ENCODE data around the gene C1orf116.

C1orf116 gene

DNA sequence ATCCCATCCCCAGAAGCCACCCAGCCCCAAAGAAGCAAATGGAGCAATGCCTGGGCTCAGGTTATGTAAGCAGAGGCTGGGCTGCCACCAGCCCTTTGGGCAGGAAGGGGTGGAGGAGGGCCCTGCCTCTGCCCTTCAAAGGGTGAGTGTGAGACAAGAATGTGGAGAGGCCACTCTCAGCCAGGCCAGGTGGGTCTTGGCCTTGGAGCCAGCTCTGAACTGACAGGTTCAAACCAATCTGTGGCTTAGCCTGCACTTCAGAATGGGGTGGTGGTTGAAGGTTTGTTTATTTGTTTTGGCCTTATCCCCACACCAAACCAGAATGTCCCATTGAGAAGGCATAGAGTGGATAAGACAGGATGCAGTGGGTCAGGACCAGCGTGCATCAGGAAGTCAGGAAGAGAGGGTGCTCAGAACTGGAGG is 29.8 kb downstream of the C1orf116 start:
- in situ Hi-C loops (cut with HindIII; ENCODE audit: low sequenced_read_pairs), result no loop called here

DNA sequence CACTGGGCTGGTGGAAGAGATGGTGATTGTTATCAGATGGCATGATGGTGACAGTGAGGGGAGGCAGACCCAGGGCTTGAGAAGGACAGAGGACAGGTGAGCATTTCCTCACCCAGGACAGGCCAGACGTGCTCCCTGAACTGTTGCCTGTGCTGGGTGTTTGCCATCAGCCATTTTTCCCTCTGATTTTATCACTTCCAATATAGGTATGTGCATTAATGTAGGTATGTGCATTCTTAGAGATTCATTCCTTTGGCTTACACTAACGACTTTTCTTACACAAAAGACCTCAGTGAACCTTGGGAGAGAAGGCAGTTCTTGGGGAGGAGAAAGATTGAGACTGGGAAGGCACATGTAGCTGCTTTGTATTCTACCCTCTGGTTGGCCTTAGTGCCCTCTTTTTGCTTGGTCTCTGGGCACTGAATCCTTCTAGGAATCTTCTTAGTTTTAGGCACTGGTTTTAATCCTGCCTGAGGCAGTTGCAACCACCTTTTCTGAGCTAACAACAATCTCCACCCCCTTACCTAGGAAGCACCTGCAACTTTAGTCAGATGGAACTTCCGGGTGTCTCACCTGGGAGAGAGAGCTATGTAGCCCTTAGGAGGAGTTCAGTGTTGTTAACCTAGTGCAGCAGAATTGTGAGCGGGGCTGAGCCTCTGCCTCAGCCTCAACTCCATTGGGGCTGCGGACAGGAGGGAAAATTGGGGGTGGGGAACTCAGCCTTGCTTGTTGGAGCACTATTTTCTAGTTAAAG is 30.9 kb downstream of the C1orf116 start:
- in situ Hi-C loops (cut with HindIII; ENCODE audit: low sequenced_read_pairs), result no loop called here

DNA sequence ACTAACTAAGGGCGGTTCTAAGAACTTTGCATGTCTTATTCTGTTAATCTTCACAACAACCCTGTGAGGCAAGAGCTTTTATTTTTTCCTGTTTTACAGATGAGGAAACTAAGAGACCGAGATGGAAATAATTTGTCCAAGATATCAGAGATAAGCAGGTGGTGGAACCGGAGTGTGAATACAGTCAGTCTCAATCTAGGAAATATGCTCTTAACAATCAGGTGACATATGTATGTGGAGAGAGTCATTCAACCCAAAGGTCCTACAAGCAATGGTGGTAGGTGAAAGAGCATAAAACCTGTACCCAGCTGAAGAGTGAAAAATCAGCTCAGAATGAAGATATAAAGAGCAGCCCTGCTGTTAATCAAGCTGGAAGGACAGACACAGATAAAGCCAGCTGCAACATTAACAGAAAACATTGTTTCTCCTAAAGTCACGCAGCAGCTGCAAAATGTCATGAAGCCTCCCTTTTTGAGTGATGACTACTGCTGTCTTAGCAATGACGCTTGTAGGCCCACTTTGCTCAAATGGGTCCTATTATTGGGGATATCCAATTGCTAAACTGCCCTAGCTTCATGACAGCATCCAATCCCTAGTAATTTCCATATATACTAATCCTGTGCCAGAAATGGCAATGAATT is 31.8 kb downstream of the C1orf116 start:
- in situ Hi-C loops (cut with HindIII; ENCODE audit: low sequenced_read_pairs), result no loop called here

DNA sequence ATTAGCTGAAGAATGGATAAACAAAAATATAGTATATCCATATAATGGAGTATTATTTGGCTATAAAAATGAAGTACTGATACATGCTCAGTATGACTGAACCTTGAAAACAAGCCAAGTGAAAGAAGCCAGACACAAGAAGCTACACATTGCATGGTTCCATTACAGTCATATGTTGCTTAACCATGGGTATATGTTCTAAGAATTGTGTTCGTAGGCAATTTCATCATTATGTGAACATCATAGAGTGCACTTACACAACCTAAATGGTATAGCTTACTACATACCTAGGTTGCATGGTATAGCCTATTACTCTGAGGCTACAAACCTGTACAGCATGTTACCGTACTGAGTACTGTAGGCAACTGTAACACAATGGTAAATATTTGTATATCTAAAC is 33.7 kb downstream of the C1orf116 start:
- in situ Hi-C loops (cut with HindIII; ENCODE audit: low sequenced_read_pairs), result no loop called here

DNA sequence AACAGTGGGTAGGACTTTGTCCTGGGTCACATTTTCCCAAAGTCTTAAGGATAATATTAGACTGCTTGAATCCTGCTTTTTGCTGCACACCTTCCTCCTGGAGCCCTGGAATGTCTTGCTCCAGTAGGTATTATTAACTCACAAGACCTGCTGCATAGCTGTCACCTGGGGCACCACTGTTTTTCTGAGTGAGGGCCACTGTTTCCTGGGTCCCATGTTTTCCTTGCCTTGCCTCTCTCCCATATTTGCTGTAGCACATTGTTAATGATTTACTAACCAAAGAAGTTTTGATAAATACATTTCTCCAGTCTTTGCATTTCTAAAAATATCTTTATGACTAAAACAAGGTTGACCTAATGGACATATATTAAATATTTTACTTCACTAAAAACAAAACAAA is 39.8 kb downstream of the C1orf116 start:
- in situ Hi-C loops (cut with HindIII; ENCODE audit: low sequenced_read_pairs), result no loop called here

DNA sequence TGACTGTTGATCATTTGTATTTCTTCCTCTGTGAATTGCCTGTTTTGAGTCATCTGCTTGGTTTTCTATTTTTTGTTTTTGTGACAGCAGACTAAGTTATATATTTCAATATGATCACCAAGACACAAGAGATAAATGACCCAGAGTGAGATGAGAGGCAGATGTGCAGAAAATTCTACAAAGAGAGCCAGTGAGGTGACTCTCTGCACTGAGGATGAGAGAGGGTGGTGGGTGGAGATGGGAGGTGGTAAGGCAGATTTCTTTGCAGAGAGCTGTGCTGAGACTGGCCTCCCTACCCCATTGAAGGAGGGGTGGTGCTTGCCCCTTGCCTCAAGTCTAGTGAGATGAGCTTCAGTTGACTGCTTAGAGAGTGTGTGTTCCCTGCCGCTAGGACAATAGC is 44.7 kb downstream of the C1orf116 start:
- in situ Hi-C loops (cut with HindIII; ENCODE audit: low sequenced_read_pairs), result loop anchor here (5.0 kb wide), 1 partner anchor 84 kb away; no protein-coding TSS in a partner anchor

DNA sequence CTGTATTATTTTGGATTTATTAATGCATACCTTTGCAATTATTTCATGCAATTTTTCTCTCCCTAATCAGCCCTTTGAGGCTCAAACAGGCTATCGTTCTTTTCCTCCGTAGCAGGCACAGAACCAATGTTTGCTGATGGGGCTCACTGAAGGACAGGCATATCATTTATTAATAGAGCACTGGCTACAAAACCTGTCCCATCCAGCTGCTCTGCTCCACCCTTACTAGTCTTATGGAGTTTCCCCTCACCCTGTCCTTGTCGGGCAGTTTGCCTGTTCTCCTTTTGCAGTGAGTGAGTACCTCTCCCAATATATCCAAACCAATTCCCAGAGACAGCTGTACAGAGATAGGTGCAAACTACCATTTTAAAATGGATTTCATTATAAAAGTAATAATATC is 45.7 kb downstream of the C1orf116 start:
- in situ Hi-C loops (cut with HindIII; ENCODE audit: low sequenced_read_pairs), result loop anchor here (5.0 kb wide), 1 partner anchor 85 kb away; no protein-coding TSS in a partner anchor

DNA sequence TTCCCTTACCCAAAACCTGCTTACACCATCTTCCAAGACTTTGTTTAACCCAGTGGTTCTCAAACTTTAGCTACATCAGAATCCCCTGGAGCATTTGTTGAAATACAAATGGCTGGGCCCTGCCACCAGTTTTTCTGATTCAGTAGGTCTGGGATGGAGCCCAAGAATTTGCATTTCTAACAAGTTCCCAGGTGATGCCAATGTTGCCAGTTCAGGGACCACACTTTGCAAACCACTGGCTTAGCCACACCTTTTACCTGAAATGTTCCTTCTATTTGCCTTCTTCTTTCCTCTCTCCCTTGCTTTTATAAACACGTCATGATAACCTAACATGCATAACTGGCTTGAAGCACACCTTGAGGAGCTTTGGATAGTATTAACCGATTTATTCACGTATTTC is 46.2 kb downstream of the C1orf116 start:
- in situ Hi-C loops (cut with HindIII; ENCODE audit: low sequenced_read_pairs), result loop anchor here (5.0 kb wide), 1 partner anchor 86 kb away; no protein-coding TSS in a partner anchor

DNA sequence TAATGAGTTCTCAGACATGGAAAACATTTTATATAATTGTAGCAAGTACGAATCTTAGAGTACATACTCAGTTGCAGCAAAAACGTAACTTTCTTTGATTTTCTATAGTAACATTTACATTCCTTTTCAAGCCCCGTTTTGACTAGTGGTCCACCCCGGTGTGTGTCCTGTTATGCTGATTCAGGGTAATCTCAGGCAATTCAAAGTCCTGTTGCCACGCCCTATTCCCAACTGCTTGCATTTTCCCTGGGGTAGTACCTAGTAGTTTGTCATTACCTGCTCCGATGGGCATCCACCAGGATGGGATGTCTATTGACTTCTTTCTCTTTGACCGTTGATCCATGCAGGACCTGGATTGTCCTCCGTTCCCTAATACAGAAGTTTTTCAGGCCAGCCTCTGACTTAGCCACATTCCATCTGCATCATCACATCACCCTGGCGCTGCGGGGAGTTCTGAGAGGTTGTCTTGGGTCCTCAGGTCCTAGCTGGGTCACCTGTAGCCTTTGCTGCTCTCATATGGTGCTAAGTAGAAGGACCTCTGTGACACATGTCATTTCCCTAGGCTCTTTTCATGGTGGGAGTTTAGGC is 47.3 kb downstream of the C1orf116 start:
- in situ Hi-C loops (cut with HindIII; ENCODE audit: low sequenced_read_pairs), result loop anchor here (5.0 kb wide), 1 partner anchor 87 kb away; no protein-coding TSS in a partner anchor

DNA sequence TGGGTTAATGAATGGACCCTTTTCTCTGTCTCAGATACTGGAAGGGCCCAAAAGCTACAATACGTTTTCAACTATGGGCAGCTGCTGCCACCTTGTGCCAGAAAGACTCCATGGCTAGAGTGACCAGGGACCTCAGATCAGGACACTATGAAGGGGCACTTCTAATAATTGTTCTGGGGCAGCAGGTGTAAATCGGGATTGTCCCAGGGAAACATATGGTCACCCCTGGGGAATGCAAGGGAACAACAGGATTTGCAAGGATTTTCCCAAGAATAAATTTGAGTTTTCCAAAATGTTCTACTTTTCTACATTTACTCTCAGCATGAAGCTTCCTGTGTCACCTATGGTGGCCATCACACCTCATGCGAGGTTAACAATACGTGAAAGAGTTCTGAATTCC is 50.3 kb downstream of the C1orf116 start:
- in situ Hi-C loops (cut with HindIII; ENCODE audit: low sequenced_read_pairs), result loop anchor here (5.0 kb wide), 1 partner anchor 65 kb away; no protein-coding TSS in a partner anchor

DNA sequence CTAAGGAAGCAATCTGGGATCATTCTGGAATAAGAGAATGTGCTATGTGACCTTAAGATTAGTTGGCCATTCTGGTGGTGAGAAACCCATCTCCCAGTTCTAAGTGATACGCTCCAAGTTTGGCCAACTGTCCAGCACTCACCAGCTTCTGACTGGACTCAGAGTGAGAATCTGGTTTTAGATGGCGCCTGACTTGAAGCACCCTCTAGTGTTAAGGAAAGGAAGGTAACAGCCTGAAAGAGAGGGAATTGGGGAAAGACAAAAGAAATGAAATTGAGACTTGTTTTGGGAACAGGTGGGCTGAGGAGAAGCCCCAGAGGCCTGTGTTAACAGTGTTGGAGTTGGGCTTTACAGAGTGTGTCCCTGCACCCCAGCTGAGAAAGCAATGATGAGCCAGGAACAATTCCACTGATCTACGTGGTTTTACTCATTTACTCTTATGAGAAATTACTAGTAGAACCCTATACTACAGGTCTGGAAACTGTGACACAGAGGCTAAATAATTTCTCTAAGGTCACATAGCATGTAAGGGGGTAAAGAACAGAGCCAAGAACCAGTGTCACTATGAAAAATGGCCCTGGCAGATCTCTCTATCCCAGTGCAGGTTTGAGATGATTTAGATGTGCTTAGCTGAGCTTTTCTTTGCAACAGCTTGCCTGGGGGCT is 53.0 kb downstream of the C1orf116 start:
- in situ Hi-C loops (cut with HindIII; ENCODE audit: low sequenced_read_pairs), result loop anchor here (5.0 kb wide), 1 partner anchor 62 kb away; no protein-coding TSS in a partner anchor

DNA sequence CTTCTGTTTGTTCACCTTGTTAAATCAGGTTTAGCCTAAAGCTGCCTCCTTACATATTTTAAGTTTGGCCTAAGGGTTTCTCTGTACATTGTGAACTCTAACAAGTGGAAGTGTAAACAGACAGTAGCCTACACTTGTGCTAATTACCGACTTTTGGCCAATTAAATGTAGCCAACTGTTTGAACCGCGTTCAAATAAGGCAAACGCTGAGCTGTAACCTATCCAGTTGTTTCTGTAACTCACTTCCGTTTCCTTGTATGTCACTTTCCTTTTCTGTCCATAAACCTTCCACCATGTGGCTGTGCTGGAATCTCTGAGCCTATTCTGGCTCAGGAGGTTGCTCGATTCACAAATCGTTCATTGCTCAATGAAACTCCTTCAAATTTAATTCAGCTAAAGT is 54.3 kb downstream of the C1orf116 start:
- in situ Hi-C loops (cut with HindIII; ENCODE audit: low sequenced_read_pairs), result no loop called here

DNA sequence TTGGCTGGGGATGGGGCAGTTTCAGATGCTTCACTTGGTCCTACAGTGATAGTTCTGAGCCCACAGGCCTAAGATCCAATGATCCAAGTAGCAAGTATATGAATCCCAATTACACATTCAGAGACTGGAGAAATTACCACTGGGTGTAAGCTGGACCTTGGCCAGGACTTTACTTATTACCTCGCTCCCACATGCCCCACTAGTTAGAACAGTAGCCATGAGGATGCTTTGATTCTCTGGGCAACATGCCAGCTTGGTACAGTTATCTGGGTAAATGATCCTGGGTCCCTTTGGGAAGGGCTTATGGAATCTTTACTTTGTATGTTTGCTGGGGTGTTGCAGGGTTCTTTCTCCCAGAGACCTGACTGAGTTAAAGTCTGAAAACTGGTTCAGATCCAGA is 57.2 kb downstream of the C1orf116 start:
- in situ Hi-C loops (cut with HindIII; ENCODE audit: low sequenced_read_pairs), result no loop called here

DNA sequence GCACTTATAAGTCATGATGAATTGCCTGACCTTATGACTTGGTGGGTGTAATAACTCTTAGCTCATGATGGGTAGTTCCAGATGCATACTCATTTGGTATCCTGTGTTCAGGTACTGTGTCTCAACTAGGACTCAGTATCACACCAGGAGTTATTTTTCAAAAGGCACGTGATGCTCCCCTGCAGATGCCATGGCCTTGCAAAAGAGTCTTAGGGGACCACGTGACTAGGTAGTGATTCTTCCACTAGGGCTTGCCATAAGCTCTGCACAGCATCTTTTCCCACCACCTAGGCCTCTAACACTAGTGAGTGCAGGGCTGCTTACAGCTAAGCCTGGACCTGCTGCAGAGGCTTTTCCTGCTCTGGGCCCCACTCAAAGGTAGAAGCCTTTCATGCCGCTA is 58.4 kb downstream of the C1orf116 start:
- in situ Hi-C loops (cut with HindIII; ENCODE audit: low sequenced_read_pairs), result no loop called here

DNA sequence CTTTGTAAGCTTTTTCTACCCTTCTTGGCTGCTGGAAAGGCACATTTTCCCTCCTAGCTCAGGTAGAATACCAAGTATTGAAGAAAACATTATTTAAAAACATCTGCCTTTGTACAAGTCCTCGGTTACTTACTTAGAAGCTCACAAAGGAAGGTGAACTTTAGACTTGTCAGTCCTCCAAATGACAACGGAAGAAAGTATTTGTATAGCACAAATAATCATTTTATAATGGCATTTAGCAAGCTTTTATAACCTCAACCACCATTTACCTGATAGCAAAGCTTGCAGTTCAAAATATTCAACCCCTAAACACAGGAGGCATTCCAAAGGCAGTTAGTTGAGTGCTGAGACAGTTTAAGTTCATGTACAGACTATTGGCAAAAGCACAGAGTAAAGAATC is 59.8 kb downstream of the C1orf116 start:
- in situ Hi-C loops (cut with HindIII; ENCODE audit: low sequenced_read_pairs), result no loop called here

DNA sequence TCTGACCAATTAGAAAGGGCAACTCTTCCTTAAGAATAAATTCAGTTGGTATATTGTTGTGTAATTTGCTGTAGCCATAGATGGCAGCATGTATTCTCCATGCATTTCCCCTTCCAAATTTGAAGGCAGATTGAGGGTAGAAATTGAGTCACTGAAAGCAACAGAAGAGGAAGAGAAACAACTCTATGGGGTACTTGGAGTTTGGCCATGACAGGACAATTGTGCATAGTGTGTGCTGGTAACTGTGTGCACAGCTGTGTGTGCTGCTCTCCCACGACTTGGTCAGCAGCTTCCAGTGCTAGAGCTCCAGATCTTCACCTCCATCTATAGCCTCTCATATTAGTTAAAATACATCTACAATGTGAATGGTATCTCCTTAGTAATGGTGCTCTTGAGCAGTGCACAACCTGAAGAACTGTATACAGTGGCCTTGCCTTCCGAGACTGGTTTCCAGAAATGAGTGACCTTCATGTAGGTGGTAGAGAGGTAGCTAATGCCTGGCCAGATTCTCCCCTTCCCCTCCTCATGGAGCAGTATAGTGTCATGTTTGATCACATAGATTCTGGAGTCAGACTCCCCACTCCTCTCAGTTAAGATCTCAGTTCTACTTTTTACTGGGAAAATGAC is 61.4 kb downstream of the C1orf116 start:
- in situ Hi-C loops (cut with HindIII; ENCODE audit: low sequenced_read_pairs), result no loop called here

DNA sequence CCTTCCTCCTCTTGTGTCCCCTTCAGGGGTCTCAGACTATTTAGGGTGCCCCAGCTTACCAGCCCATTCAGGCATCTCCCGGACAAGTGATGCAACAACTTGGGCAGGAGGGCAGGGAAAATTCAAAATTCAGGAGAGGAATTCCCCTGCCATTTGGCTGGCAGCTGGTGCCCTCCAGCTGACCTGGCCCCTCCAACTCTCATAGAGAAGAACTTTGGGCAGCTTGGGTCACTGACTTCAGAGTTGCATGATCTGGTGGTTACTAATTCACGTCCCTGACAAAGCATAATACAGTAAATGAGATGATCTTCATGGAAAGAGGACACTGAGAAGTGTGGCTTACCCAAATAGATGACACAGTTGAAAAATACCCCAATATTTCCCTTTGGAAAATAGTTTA is 62.1 kb downstream of the C1orf116 start, which contains the start of gene FCAMR:
TSS of gene FCAMR (minus strand) at position 15 of the 400 bp plus-strand sequence. CDS start 335 bp downstream, outside the sequence.
- in situ Hi-C loops (cut with HindIII; ENCODE audit: low sequenced_read_pairs), result no loop called here

DNA sequence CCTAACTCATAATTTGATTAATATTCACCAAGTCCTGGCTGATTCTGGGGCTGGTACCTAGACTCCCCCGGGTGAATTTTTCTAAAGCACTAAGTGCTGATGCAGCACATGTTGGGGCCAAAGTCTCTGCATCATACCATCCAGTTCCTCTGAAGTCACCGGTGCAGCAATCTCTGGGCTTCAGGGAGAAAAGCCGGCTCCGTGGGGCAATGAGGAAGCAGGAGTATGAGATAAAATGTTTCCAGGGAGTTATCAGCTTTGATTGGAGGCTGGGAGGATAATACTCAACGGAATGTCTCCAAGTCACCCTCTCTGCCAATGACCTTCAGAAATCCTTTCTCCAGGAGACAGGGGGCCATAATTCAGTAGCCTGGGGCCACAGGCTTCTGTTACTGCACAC is 63.5 kb downstream of the C1orf116 start:
- in situ Hi-C loops (cut with HindIII; ENCODE audit: low sequenced_read_pairs), result no loop called here
